Measurements from ENCODE around the gene PIGBOS1.
"Not testable (repeated sequence)": the region's sequence is repeated elsewhere in the genome, so short reads cannot be mapped to it uniquely, and the experiment has no call there.

PIGBOS1 gene

GRCh38 chr15:55297315-55297714 is 21.6 kb downstream of the PIGBOS1 start:
- no peak for DNase-seq (ENCODE audit: low read depth in 1 of 2, low spot score in 1 of 2)

- peak; percentile 69 to 74 for DNase-seq (ENCODE audit: low read depth in 1 of 2, low spot score in 1 of 2)
Observed at GRCh38 chr15:55290528-55291057, 28.3 kb downstream of the PIGBOS1 start.

GRCh38 chr15:55289746-55290527 is 29.0 kb downstream of the PIGBOS1 start, which contains the start of gene RAB27A:
RAB27A (minus strand) TSS chr15:55289813; CDS start chr15:55234934, 54,879 bp downstream.
- DNase-seq (ENCODE audit: low read depth in 1 of 2, low spot score in 1 of 2) = peak; percentile 52 to 61

- DNase-seq (ENCODE audit: low read depth in 1 of 2, low spot score in 1 of 2) = no peak
Observed at GRCh38 chr15:55289011-55289745, 29.7 kb downstream of the PIGBOS1 start.

GRCh38 chr15:55288006-55288717 is 30.8 kb downstream of the PIGBOS1 start:
- DNase-seq (ENCODE audit: low read depth in 1 of 2, low spot score in 1 of 2) = no peak

- not testable (repeated sequence) for DNase-seq (ENCODE audit: low read depth in 1 of 2, low spot score in 1 of 2)
Observed at GRCh38 chr15:55286442-55287189, 32.3 kb downstream of the PIGBOS1 start.

- no peak for DNase-seq (ENCODE audit: low read depth in 1 of 2, low spot score in 1 of 2)
Observed at GRCh38 chr15:55284426-55284825, 34.5 kb downstream of the PIGBOS1 start.

- DNase-seq (ENCODE audit: low read depth in 1 of 2, low spot score in 1 of 2) = no peak
Observed at GRCh38 chr15:55283379-55284147, 35.4 kb downstream of the PIGBOS1 start.

GRCh38 chr15:55282284-55282833 is 36.6 kb downstream of the PIGBOS1 start:
- no peak for DNase-seq (ENCODE audit: low read depth in 1 of 2, low spot score in 1 of 2)

- DNase-seq (ENCODE audit: low read depth in 1 of 2, low spot score in 1 of 2) = no peak
Observed at GRCh38 chr15:55281517-55282228, 37.2 kb downstream of the PIGBOS1 start.

GRCh38 chr15:55280589-55280988 is 38.3 kb downstream of the PIGBOS1 start:
- DNase-seq (ENCODE audit: low read depth in 1 of 2, low spot score in 1 of 2) = not testable (repeated sequence)

GRCh38 chr15:55279746-55280351 is 39.1 kb downstream of the PIGBOS1 start:
- DNase-seq (ENCODE audit: low read depth in 1 of 2, low spot score in 1 of 2) = peak in 1 of 2 donors; percentile 20

GRCh38 chr15:55279100-55279745 is 39.7 kb downstream of the PIGBOS1 start:
- no peak for DNase-seq (ENCODE audit: low read depth in 1 of 2, low spot score in 1 of 2)

- DNase-seq (ENCODE audit: low read depth in 1 of 2, low spot score in 1 of 2) = no peak
Observed at GRCh38 chr15:55277715-55278114, 41.2 kb downstream of the PIGBOS1 start.

- DNase-seq (ENCODE audit: low read depth in 1 of 2, low spot score in 1 of 2) = no peak
Observed at GRCh38 chr15:55277116-55277564, 41.8 kb downstream of the PIGBOS1 start.

- no peak for DNase-seq (ENCODE audit: low read depth in 1 of 2, low spot score in 1 of 2)
Observed at GRCh38 chr15:55276324-55276723, 42.6 kb downstream of the PIGBOS1 start.

GRCh38 chr15:55270291-55270690 is 48.6 kb downstream of the PIGBOS1 start:
- no peak for DNase-seq (ENCODE audit: low read depth in 1 of 2, low spot score in 1 of 2)

- DNase-seq (ENCODE audit: low read depth in 1 of 2, low spot score in 1 of 2) = no peak
Observed at GRCh38 chr15:55268176-55268695, 50.7 kb downstream of the PIGBOS1 start.
